Measurements from ENCODE around the gene OIT3. TPM values are rescaled to one million over a fixed set of nuclear protein-coding genes. Genes with fewer than 3 reads are reported as not detected.

The OIT3 gene
- not detected in 2 replicates for total RNA-seq

GRCh38 chr10:72893136-72893798 lies at the start of gene OIT3:
TSS of gene OIT3 (plus strand) at chr10:72893739. CDS start at chr10:72893799, 60 bp downstream.

GRCh38 chr10:72954596-72955554 lies 61.3 kb downstream of the OIT3 start, which contains the start of gene PLA2G12B:
TSS of gene PLA2G12B (minus strand) at chr10:72954806. CDS start at chr10:72954685, 121 bp downstream.

Other genes starting within 250 kb of the OIT3 start
- gene MCU, start 201.6 kb upstream of the OIT3 start, total RNA-seq, result 22.9 and 24.0 TPM in 2 replicates
- not detected in 2 replicates for gene PLA2G12B, start 61.1 kb downstream of the OIT3 start, total RNA-seq
- gene P4HA1, start 203.1 kb downstream of the OIT3 start, total RNA-seq, result 111 and 138 TPM in 2 replicates
- 0.97 and 1.1 TPM in 2 replicates for gene NUDT13, start 216.7 kb downstream of the OIT3 start, total RNA-seq